B cell (primary cell): ENCODE data around the gene CLEC4G. TPM values are rescaled to one million over a fixed set of nuclear protein-coding genes. Genes with fewer than 3 reads are reported as not detected.
A peak's percentile ranks its signal among the peaks of the same experiment; 100 is the strongest.

Experiments used
- ATAC-seq: fragments of 200-7000 bp; cut with Tn5 transposase; one replicate; pipeline ENCODE4 v1.10.0; 2021; ENCODE audit warnings: low read depth, mild to moderate bottlenecking, moderate number of reproducible peaks, moderate library complexity
- CTCF ChIA-PET: fragments of 350-600 bp; sonication (Branson Sonifier 250); formaldehyde crosslinking; loops from one replicate; lab custom pipeline; 2021; ENCODE audit warnings: antibody characterized with exemption, inconsistent platforms; lab: Charles Lee
- POLR2A ChIA-PET: fragments of 350-600 bp; sonication (Branson Sonifier 250); formaldehyde crosslinking; loops from one replicate; lab custom pipeline; 2021; ENCODE audit warnings: antibody characterized with exemption; lab: Charles Lee
- DNase-seq: peaks from one replicate; pipeline ENCODE4 v3.0.0; 2013
- H2AFZ ChIP-seq: 2 replicates; pipeline ENCODE4 v1.6.1; 2012; ENCODE audit warnings: mild to moderate bottlenecking, low read depth, low read length; ENCODE audit not compliant: insufficient read depth, poor library complexity, severe bottlenecking
- H3K27ac ChIP-seq, 2 donors: 1 replicate in 1 of 2; 2 replicates in 1 of 2; pipeline ENCODE4 v1.5.1; 2012 to 2013; ENCODE audit warnings: low read length in 2 of 2, mild to moderate bottlenecking in 2 of 2, moderate library complexity in 1 of 2
- H3K27me3 ChIP-seq, 4 experiments: fragments of 200-600 bp in 1 of 4; sonication (generic) in 1 of 4; replicated peaks in 1 of 4; 1 replicate in 2 of 4; 2 replicates in 2 of 4; pipeline versions ENCODE4 v1.6.1 to v1.7.0; 2013 to 2016; ENCODE audit warnings: low read length in 3 of 4, mild to moderate bottlenecking in 2 of 4, mixed read lengths in 1 of 4, moderate library complexity in 1 of 4; ENCODE audit not compliant: insufficient read depth in 4 of 4, control insufficient read depth in 3 of 4; ENCODE audit errors: control extremely low read depth in 1 of 4
- H3K36me3 ChIP-seq, 2 experiments: replicated peaks in 1 of 2; 1 replicate in 1 of 2; 2 replicates in 1 of 2; pipeline versions ENCODE4 v1.6.1 to v1.7.1; 2013; ENCODE audit warnings: low read length in 1 of 2; ENCODE audit not compliant: insufficient read depth in 2 of 2, control insufficient read depth in 1 of 2; ENCODE audit errors: control extremely low read depth in 1 of 2, extremely low read depth in 1 of 2
- H3K4me1 ChIP-seq, 2 donors: fragments of 200-600 bp in 1 of 2; sonication (generic) in 1 of 2; 1 replicate in 1 of 2; 2 replicates in 1 of 2; pipeline versions ENCODE4 v1.5.1 to v1.6.1; 2013 to 2017; ENCODE audit warnings: low read length in 2 of 2; ENCODE audit not compliant: control insufficient read depth in 2 of 2, insufficient read depth in 2 of 2
- H3K4me2 ChIP-seq: replicated peaks from 2 replicates; pipeline ENCODE3; 2012; ENCODE audit warnings: mild to moderate bottlenecking, low read depth, low read length; ENCODE audit not compliant: poor library complexity, severe bottlenecking
- H3K4me3 ChIP-seq, 5 experiments: fragments of 200-600 bp in 1 of 5; sonication (generic) in 1 of 5; 1 replicate in 3 of 5; 2 replicates in 2 of 5; pipeline versions ENCODE4 v1.5.1 to v1.7.0; 2011 to 2016; ENCODE audit warnings: low read length in 4 of 5, mild to moderate bottlenecking in 4 of 5, low read depth in 2 of 5, control low read depth in 1 of 5, moderate library complexity in 1 of 5; ENCODE audit not compliant: insufficient read depth in 1 of 5; ENCODE audit errors: control extremely low read depth in 1 of 5, extremely low read depth in 1 of 5
- H3K79me2 ChIP-seq: fragments of 200-600 bp; sonication (generic); one replicate; pipeline ENCODE4 v1.6.0; 2016; ENCODE audit warnings: low read length; ENCODE audit not compliant: control insufficient read depth, insufficient read depth
- H3K9ac ChIP-seq: fragments of 200-600 bp; sonication (generic); 2 replicates; pipeline ENCODE4 v1.6.1; 2017; ENCODE audit warnings: mild to moderate bottlenecking, low read length, moderate library complexity
- H3K9me3 ChIP-seq, 3 donors: one replicate each; pipeline versions ENCODE4 v1.6.1 to v1.7.1; 2013; ENCODE audit warnings: low read length in 2 of 3; ENCODE audit not compliant: control insufficient read depth in 2 of 3, insufficient read depth in 1 of 3; ENCODE audit errors: control extremely low read depth in 1 of 3
- H4K20me1 ChIP-seq: 2 replicates; pipeline ENCODE4 v1.6.0; 2012; ENCODE audit warnings: mild to moderate bottlenecking, low read length; ENCODE audit not compliant: insufficient read depth, control insufficient read depth, poor library complexity, severe bottlenecking
- H3K27ac Mint-ChIP-seq: one replicate; pipeline ENCODE4 v1.8.0; 2021; ENCODE audit warnings: mixed read lengths
- H3K27me3 Mint-ChIP-seq: one replicate; pipeline ENCODE4 v1.8.0; 2021; ENCODE audit warnings: mixed read lengths
- H3K4me1 Mint-ChIP-seq: one replicate; pipeline ENCODE4 v1.8.0; 2021; ENCODE audit warnings: mixed read lengths
- H3K4me3 Mint-ChIP-seq: one replicate; pipeline ENCODE4 v1.8.0; 2021; ENCODE audit warnings: mixed read lengths
- H3K9me3 Mint-ChIP-seq: one replicate; pipeline ENCODE4 v1.8.0; 2022; ENCODE audit warnings: mixed read lengths; ENCODE audit not compliant: insufficient read depth
- EZH2 ChIP-seq: IDR thresholded peaks from 2 replicates; pipeline ENCODE4 v1.6.1; 2012; ENCODE audit warnings: borderline replicate concordance, low read depth, mild to moderate bottlenecking, moderate library complexity, low read length; ENCODE audit not compliant: insufficient read depth, poor library complexity, severe bottlenecking
- WGBS: methylation state at CpG from one replicate; pipeline ENCODE4 v1.1.5; 2013; ENCODE audit warnings: missing lambda C conversion rate; ENCODE audit not compliant: insufficient coverage; 5-methylcytosine and 5-hydroxymethylcytosine counted together
- intact Hi-C: fragments of 100-400 bp; cut with micrococcal nuclease; formaldehyde crosslinking; loops from one replicate; pipeline ENCODE4 v1.10.0; 2022
- polyA plus RNA-seq: library from polyadenylated mRNA; depleted of rRNA; stranded (reverse); fragments of >200 nt; gene quantifications from 2 replicates; pipeline ENCODE4 v1.2.3, GENCODE V29; 2012
- total RNA-seq, 2 donors: library from RNA; stranded (reverse); fragments of 120-200 nt in 1 of 2; gene quantifications; 1 replicate in 1 of 2; 2 replicates in 1 of 2; pipeline versions ENCODE4 v1.2.3 to v1.2.4, GENCODE V29; 2013 to 2022
- TF ChIP-seq, protein P1 (sequence below): fragments of 200-600 bp; IDR thresholded peaks from one replicate; pipeline ENCODE4 v1.8.0; 2022; ENCODE audit warnings: antibody characterized with exemption, mild to moderate bottlenecking

CLEC4G gene
- total and polyA plus RNA-seq, 2 donors (not counting 1 experiment from before 2014, with no cell fraction given) = 1.3 TPM; not detected in 1

DNA sequence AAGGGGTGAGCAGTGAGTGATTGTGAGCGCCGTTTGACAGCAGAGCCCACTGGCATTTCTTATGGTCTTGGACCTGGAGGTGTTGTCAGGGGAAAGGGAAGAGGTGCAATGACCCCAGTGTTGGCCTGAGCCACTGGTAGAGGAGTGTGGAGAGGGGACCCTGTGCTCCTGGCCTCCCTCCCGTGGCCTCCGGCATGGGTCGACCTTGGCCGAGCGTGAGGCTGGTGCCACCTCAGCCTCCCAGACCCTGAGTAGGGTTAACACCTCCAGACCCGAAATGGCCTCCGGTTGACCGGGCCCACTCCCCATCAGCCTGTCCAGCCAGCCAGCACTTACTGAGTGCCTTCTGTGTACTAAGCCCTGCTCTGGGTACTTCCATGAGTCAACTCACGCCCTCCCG is 44.7 kb downstream of the CLEC4G start:
- no peak for ATAC-seq
- TF ChIP-seq, protein P1, sequence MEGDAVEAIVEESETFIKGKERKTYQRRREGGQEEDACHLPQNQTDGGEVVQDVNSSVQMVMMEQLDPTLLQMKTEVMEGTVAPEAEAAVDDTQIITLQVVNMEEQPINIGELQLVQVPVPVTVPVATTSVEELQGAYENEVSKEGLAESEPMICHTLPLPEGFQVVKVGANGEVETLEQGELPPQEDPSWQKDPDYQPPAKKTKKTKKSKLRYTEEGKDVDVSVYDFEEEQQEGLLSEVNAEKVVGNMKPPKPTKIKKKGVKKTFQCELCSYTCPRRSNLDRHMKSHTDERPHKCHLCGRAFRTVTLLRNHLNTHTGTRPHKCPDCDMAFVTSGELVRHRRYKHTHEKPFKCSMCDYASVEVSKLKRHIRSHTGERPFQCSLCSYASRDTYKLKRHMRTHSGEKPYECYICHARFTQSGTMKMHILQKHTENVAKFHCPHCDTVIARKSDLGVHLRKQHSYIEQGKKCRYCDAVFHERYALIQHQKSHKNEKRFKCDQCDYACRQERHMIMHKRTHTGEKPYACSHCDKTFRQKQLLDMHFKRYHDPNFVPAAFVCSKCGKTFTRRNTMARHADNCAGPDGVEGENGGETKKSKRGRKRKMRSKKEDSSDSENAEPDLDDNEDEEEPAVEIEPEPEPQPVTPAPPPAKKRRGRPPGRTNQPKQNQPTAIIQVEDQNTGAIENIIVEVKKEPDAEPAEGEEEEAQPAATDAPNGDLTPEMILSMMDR = no peak
- TF ChIP-seq EZH2 = no peak
- no peak overlapping the region for H3K4me2 ChIP-seq
- H3K4me1 Mint-ChIP-seq = peaks cover 26% of the 10 kb centered on the region
- no peak overlapping the region for H3K9ac ChIP-seq
- POLR2A ChIA-PET = no interaction called here
- no peak overlapping the region for H3K27ac ChIP-seq
- peaks cover 53% of the 10 kb centered on the region for H4K20me1 ChIP-seq
- H3K4me3 Mint-ChIP-seq = no peak overlapping the region
- CTCF ChIA-PET = no interaction called here
- no peak overlapping the region for H3K4me3 ChIP-seq
- WGBS = 97% methylated on average over 12 of the region's 12 CpGs
- no peaks in the 10 kb centered on the region for H3K27me3 Mint-ChIP-seq
- no peak overlapping the region for H2AFZ ChIP-seq
- H3K36me3 ChIP-seq = peaks cover 0 to 54% of the 10 kb centered on the region in 2 experiments
- peaks cover 30% of the 10 kb centered on the region for H3K79me2 ChIP-seq
- H3K4me1 ChIP-seq = peaks cover 18 to 21% of the 10 kb centered on the region in 2 donors
- peak overlapping the region; percentile 38 for H3K27ac Mint-ChIP-seq
- H3K9me3 Mint-ChIP-seq = no peaks in the 10 kb centered on the region
- intact Hi-C loops = no loop called here
- H3K9me3 ChIP-seq = peaks cover 0 to 4% (median 0%) of the 10 kb centered on the region in 3 donors
- no peaks in the 10 kb centered on the region for H3K27me3 ChIP-seq
- DNase-seq = peak; percentile 19

- Histone ChIP-seq H3K27ac (peak overlapping the region in 1 of 2 donors; percentile 48), H3K4me2 (no peak overlapping the region), H2AFZ (no peak overlapping the region), H3K36me3 (peaks cover 0 to 49% of the 10 kb centered on the region in 2 experiments), H3K9me3 (peaks cover 0 to 4% (median 0%) of the 10 kb centered on the region in 3 donors), H3K79me2 (peaks cover 30% of the 10 kb centered on the region), H3K27me3 (no peaks in the 10 kb centered on the region), H3K4me3 (no peak overlapping the region), H3K4me1 (peaks cover 11 to 16% of the 10 kb centered on the region in 2 donors), H3K9ac (no peak overlapping the region), H4K20me1 (peaks cover 53% of the 10 kb centered on the region)
- intact Hi-C loops = no loop called here
- Mint-ChIP-seq H3K27ac (peak overlapping the region; percentile 68), H3K4me3 (no peak overlapping the region), H3K9me3 (no peaks in the 10 kb centered on the region), H3K4me1 (peaks cover 35% of the 10 kb centered on the region), H3K27me3 (no peaks in the 10 kb centered on the region)
- DNase-seq = peak; percentile 22
- ChIA-PET CTCF (interaction anchor here (0.6 to 1.3 kb wide), 4 partner anchors 13 to 114 kb away, joined by 3 to 4 read pairs (median 4); no protein-coding TSS in a partner anchor), POLR2A (interaction anchor here (0.8 kb wide), 1 partner anchor 24 kb away, joined by 3 read pairs; no protein-coding TSS in a partner anchor)
- no peak for ATAC-seq
- 94% methylated on average over 16 of the region's 19 CpGs for WGBS
- TF ChIP-seq, protein P1 = no peak
- TF ChIP-seq EZH2 = no peak
Measured at GRCh38 chr19:7685546-7686445, 46.1 kb downstream of the CLEC4G start.
